Mesenchymal stem cell (in vitro differentiated cells and primary cell): ENCODE data around the gene SYT8.
A peak's percentile ranks its signal among the peaks of the same experiment; 100 is the strongest.

Experiments
- DNase-seq: peaks from one replicate; pipeline ENCODE4 v3.0.0-alpha.2; 2013
- H2AFZ ChIP-seq: one replicate; pipeline ENCODE4 v1.6.1; 2013; ENCODE audit warnings: low read depth, mild to moderate bottlenecking, control low read depth, inconsistent platforms, low read length, moderate library complexity
- H2AK5ac ChIP-seq: 2 replicates; pipeline ENCODE4 v1.6.1; 2013; ENCODE audit warnings: low read length, moderate library complexity, mild to moderate bottlenecking, inconsistent platforms; ENCODE audit not compliant: severe bottlenecking
- H2BK120ac ChIP-seq: one replicate; pipeline ENCODE4 v1.6.1; 2013; ENCODE audit warnings: low read depth, mild to moderate bottlenecking, inconsistent platforms, low read length, moderate library complexity
- H2BK12ac ChIP-seq, 2 experiments: one replicate each; pipeline ENCODE4 v1.6.1; 2013; ENCODE audit warnings: inconsistent platforms in 2 of 2, low read length in 2 of 2, mild to moderate bottlenecking in 2 of 2, moderate library complexity in 2 of 2, control low read depth in 1 of 2
- H2BK15ac ChIP-seq: one replicate; pipeline ENCODE4 v1.6.1; 2013; ENCODE audit warnings: mild to moderate bottlenecking, low read depth, inconsistent platforms; ENCODE audit not compliant: poor library complexity, severe bottlenecking
- H2BK5ac ChIP-seq: 2 replicates; pipeline ENCODE4 v1.6.1; 2013; ENCODE audit warnings: low read depth, mild to moderate bottlenecking, low read length, control low read depth, inconsistent platforms; ENCODE audit not compliant: poor library complexity, severe bottlenecking
- H3K14ac ChIP-seq, 2 experiments: one replicate each; pipeline ENCODE4 v1.6.1; 2013; ENCODE audit warnings: inconsistent platforms in 2 of 2, low read length in 2 of 2, control low read depth in 1 of 2, mild to moderate bottlenecking in 1 of 2, moderate library complexity in 1 of 2
- H3K18ac ChIP-seq, 2 experiments: one replicate each; pipeline ENCODE4 v1.6.1; 2013; ENCODE audit warnings: inconsistent platforms in 2 of 2, low read length in 2 of 2, control low read depth in 1 of 2, low read depth in 1 of 2, mild to moderate bottlenecking in 1 of 2
- H3K23ac ChIP-seq, 2 experiments: one replicate each; pipeline ENCODE4 v1.6.1; 2013; ENCODE audit warnings: inconsistent platforms in 2 of 2, low read length in 2 of 2, mild to moderate bottlenecking in 2 of 2, moderate library complexity in 2 of 2, control low read depth in 1 of 2
- H3K27ac ChIP-seq: 2 replicates; pipeline ENCODE4 v1.5.1; 2013; ENCODE audit warnings: mild to moderate bottlenecking, moderate library complexity, low read length, control low read depth, inconsistent platforms; ENCODE audit not compliant: poor library complexity, severe bottlenecking
- H3K27me3 ChIP-seq, 2 experiments: 2 replicates each; pipeline versions ENCODE4 v1.6.1 to v1.7.0; 2013; ENCODE audit warnings: low read length in 2 of 2, mild to moderate bottlenecking in 2 of 2, moderate library complexity in 2 of 2, control low read depth in 1 of 2, inconsistent platforms in 1 of 2; ENCODE audit not compliant: control insufficient read depth in 1 of 2, insufficient read depth in 1 of 2
- H3K36me3 ChIP-seq, 2 experiments: 2 replicates each; pipeline versions ENCODE4 v1.6.1 to v1.7.0; 2013; ENCODE audit warnings: low read length in 2 of 2, control low read depth in 1 of 2, inconsistent platforms in 1 of 2, low read depth in 1 of 2, mild to moderate bottlenecking in 1 of 2; ENCODE audit not compliant: insufficient read depth in 2 of 2, control insufficient read depth in 1 of 2
- H3K4ac ChIP-seq, 2 experiments: one replicate each; pipeline ENCODE4 v1.6.1; 2013; ENCODE audit warnings: inconsistent platforms in 2 of 2, low read length in 2 of 2, mild to moderate bottlenecking in 2 of 2, moderate library complexity in 2 of 2, control low read depth in 1 of 2, low read depth in 1 of 2
- H3K4me1 ChIP-seq: 2 replicates; pipeline ENCODE4 v1.6.1; 2013; ENCODE audit warnings: low read depth, low read length, control low read depth; ENCODE audit not compliant: control insufficient read depth, insufficient read depth
- H3K4me2 ChIP-seq: 2 replicates; pipeline ENCODE4 v1.6.1; 2013; ENCODE audit warnings: low read length, mild to moderate bottlenecking, inconsistent platforms; ENCODE audit not compliant: poor library complexity, severe bottlenecking
- H3K4me3 ChIP-seq, 2 experiments: 2 replicates each; pipeline versions ENCODE4 v1.5.1 to v1.7.0; 2013; ENCODE audit warnings: low read length in 2 of 2, mild to moderate bottlenecking in 2 of 2, control low read depth in 1 of 2, low read depth in 1 of 2; ENCODE audit not compliant: insufficient read depth in 1 of 2
- H3K79me1 ChIP-seq: replicated peaks from 2 replicates; pipeline ENCODE4 v1.6.1; 2013; ENCODE audit warnings: mild to moderate bottlenecking, control low read depth, low read length, inconsistent platforms; ENCODE audit not compliant: poor library complexity, severe bottlenecking
- H3K9ac ChIP-seq: 2 replicates; pipeline ENCODE4 v1.7.0; 2013; ENCODE audit warnings: mild to moderate bottlenecking, low read length, moderate library complexity
- H3K9me3 ChIP-seq: 2 replicates; pipeline ENCODE4 v1.7.0; 2013; ENCODE audit warnings: mild to moderate bottlenecking, low read length; ENCODE audit not compliant: control insufficient read depth
- H4K8ac ChIP-seq: one replicate; pipeline ENCODE4 v1.6.1; 2013; ENCODE audit warnings: inconsistent platforms, mild to moderate bottlenecking, low read length, moderate library complexity
- H4K91ac ChIP-seq: one replicate; pipeline ENCODE4 v1.6.1; 2013; ENCODE audit warnings: mild to moderate bottlenecking, low read length, inconsistent platforms
- WGBS: methylation state at CpG from one replicate; pipeline ENCODE4 v1.1.7; 2013; ENCODE audit warnings: mixed read lengths; 5-methylcytosine and 5-hydroxymethylcytosine counted together

Gene SYT8

GRCh38 chr11:1840780-1841480 is 6.1 kb downstream of the SYT8 start:
- DNase-seq = no peak
- Histone ChIP-seq H4K8ac (no peak overlapping the region), H4K91ac (peak overlapping the region; percentile 35), H3K79me1 (no peaks in the 10 kb centered on the region), H3K36me3 (no peaks in the 10 kb centered on the region), H2AK5ac (no peak overlapping the region), H2AFZ (no peak overlapping the region), H3K18ac (no peak overlapping the region), H2BK120ac (peak overlapping the region; percentile 8), H3K4me2 (no peak overlapping the region), H3K4me3 (no peak overlapping the region), H3K9ac (no peak overlapping the region), H2BK5ac (no peak overlapping the region), H2BK15ac (no peak overlapping the region), H3K9me3 (no peaks in the 10 kb centered on the region), H3K4ac (no peak overlapping the region), H2BK12ac (peak overlapping the region in 1 of 2 experiments; percentile 29), H3K27ac (no peak overlapping the region), H3K14ac (no peak overlapping the region), H3K4me1 (peaks cover 22% of the 10 kb centered on the region), H3K23ac (no peak overlapping the region), H3K27me3 (peaks cover 4 to 10% of the 10 kb centered on the region in 2 experiments)
- WGBS = 97% methylated on average over 29 of the region's 37 CpGs

DNA sequence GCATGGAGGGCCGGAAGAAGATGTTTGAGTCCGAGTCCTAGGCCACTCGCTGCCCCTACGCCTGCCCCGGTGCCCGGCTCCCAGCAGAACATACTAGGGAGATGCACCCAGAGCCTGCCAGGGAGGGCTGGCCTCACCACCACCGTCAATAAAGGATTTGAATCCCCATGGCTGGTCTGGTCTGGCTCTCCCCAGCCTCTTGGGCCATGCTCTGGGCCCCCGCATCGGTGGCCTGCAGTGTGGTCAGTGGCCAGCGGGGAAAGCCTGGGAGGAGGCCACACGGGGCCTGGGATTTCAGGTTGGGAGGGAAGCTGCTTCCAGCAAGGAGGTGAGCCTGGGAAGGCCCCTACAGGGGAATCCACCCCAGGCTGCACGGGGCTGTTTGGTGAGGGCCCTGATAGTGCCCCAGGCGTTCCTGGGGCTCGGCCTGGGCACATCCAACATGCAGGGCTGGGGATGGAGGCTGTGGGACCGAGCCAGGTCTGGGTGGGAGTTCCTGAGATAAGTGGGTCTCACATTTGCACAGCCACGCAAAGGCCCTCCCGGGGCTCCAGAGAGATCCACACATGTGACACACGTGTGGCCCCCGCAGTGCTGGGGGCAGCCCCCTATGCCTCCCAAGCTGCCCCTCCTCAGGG is 6.8 kb downstream of the SYT8 start:
- Histone ChIP-seq H3K4ac (no peak overlapping the region), H3K9me3 (no peaks in the 10 kb centered on the region), H3K14ac (no peak overlapping the region), H3K4me3 (no peak overlapping the region), H3K36me3 (no peaks in the 10 kb centered on the region), H3K4me2 (no peak overlapping the region), H2BK15ac (no peak overlapping the region), H2BK12ac (no peak overlapping the region), H4K91ac (no peak overlapping the region), H2BK5ac (no peak overlapping the region), H3K9ac (no peak overlapping the region), H3K18ac (peak overlapping the region in 1 of 2 experiments; percentile 41), H3K27ac (no peak overlapping the region), H3K23ac (no peak overlapping the region), H2AK5ac (no peak overlapping the region), H3K27me3 (peaks cover 4 to 14% of the 10 kb centered on the region in 2 experiments), H3K4me1 (peaks cover 22% of the 10 kb centered on the region), H2BK120ac (no peak overlapping the region), H4K8ac (no peak overlapping the region), H3K79me1 (no peaks in the 10 kb centered on the region), H2AFZ (no peak overlapping the region)
- no peak for DNase-seq
- WGBS = 92% methylated on average over 19 of the region's 19 CpGs

DNA sequence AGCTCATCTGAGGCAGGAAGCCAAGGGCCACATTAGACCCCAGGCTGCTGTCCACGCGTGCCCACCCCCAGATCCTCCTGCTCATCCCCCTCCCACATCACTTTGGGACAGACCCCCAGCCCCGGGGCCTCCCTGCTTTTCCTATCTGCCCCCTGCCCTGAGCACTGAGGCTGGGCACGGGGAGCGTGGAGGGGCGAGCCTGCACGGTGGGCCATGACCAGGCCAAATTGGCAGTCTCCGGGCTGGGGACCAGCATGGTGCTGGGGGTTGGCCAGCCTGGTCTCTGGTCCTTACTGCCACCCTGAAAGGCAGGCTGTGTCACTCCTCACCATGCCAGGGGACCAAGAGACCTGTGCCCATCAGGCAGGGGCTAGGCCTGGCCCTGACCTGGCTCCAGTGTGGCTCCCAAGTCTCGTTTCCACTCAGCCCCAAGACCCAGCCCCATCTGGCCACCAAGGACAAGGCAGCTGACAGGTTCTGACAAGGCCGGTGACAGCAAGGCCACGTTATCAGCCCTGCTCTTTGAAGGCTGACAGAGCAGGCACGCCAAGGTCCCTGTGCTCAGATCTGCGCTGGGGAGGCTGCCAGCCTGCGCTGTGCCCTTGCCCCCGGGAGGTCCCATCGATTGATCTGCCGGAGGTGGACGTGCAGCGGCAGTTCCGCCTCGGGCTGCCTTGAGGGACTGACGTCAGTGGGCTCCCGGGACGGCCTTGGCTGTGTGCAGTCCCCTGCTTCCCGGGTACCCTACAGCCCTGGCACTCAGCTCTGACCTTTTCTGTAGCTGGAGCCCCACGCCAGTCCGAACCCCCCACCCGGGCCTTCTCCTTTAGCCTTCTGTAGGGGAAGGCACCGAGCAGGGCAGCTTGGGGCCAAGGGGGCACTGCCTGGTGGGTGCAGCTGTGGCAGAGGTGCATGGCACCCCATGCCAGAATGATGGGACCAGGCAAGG is 7.6 kb downstream of the SYT8 start:
- H2BK15ac ChIP-seq = peak overlapping the region; percentile 31
- DNase-seq = no peak
- peak overlapping the region; percentile 15 for H2BK120ac ChIP-seq
- H3K14ac ChIP-seq = no peak overlapping the region
- H3K4me1 ChIP-seq = peaks cover 16% of the 10 kb centered on the region
- no peak overlapping the region for H3K9ac ChIP-seq
- peak overlapping the region; percentile 19 to 25 for H3K18ac ChIP-seq
- no peak overlapping the region for H4K8ac ChIP-seq
- H3K27ac ChIP-seq = no peak overlapping the region
- peak overlapping the region; percentile 65 for H4K91ac ChIP-seq
- no peaks in the 10 kb centered on the region for H3K9me3 ChIP-seq
- no peak overlapping the region for H2AK5ac ChIP-seq
- no peaks in the 10 kb centered on the region for H3K36me3 ChIP-seq
- 94% methylated on average over 29 of the region's 29 CpGs for WGBS
- H3K4me3 ChIP-seq = no peak overlapping the region
- H2BK5ac ChIP-seq = no peak overlapping the region
- no peak overlapping the region for H3K23ac ChIP-seq
- H3K4me2 ChIP-seq = no peak overlapping the region
- peak overlapping the region in 1 of 2 experiments; percentile 36 for H3K4ac ChIP-seq
- no peak overlapping the region for H2AFZ ChIP-seq
- peaks cover 4 to 14% of the 10 kb centered on the region in 2 experiments for H3K27me3 ChIP-seq
- H2BK12ac ChIP-seq = peak overlapping the region; percentile 3 to 29
- no peaks in the 10 kb centered on the region for H3K79me1 ChIP-seq

DNA sequence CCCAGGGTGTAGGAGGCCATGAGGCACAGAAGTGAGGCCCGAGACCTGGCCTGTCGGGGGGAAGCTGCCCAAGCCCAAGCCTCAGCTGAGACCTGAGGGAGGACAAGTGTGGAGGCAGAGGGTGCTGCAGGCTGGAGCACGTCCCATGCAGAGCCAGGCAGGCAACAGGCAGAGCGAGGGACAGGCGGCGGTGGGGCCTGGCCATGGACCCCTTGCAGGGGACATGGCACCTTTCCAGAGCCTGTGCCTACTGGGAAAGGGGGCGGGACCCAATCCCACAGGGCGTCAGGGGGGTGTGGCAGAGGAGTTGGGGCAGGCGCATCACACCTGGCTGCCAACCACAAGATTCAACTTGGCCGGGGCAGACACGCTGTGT is 8.3 kb downstream of the SYT8 start:
- Histone ChIP-seq H2BK120ac (no peak overlapping the region), H4K8ac (no peak overlapping the region), H3K4me2 (no peak overlapping the region), H3K27ac (no peak overlapping the region), H3K4me3 (no peak overlapping the region), H3K18ac (no peak overlapping the region), H2AK5ac (no peak overlapping the region), H4K91ac (peak overlapping the region; percentile 65), H2AFZ (no peak overlapping the region), H3K23ac (no peak overlapping the region), H2BK5ac (no peak overlapping the region), H2BK12ac (peak overlapping the region in 1 of 2 experiments; percentile 29), H3K4me1 (peaks cover 11% of the 10 kb centered on the region), H3K4ac (no peak overlapping the region), H3K9me3 (no peaks in the 10 kb centered on the region), H3K27me3 (peaks cover 4 to 14% of the 10 kb centered on the region in 2 experiments), H2BK15ac (peak overlapping the region; percentile 31), H3K36me3 (no peaks in the 10 kb centered on the region), H3K14ac (no peak overlapping the region), H3K79me1 (no peaks in the 10 kb centered on the region), H3K9ac (no peak overlapping the region)
- DNase-seq = no peak
- WGBS = 85% methylated on average over 10 of the region's 11 CpGs
